ENCODE data around the gene COQ7. TPM values are rescaled to one million over a fixed set of nuclear protein-coding genes. Genes with fewer than 3 reads are reported as not detected.

The COQ7 gene
- total RNA-seq, 1 donor from 2014 or later: 16.5 TPM

- intact Hi-C loops (cut with micrococcal nuclease): no loop called here
These were observed 43.3 kb downstream of the COQ7 start for GRCh38 chr16:19110537-19111360.

GRCh38 chr16:19112099-19112407 lies 44.6 kb downstream of the COQ7 start:
- intact Hi-C loops (cut with micrococcal nuclease): no loop called here

GRCh38 chr16:19113577-19114358 lies 46.4 kb downstream of the COQ7 start, which contains the start of gene ITPRIPL2:
Gene ITPRIPL2 (plus strand): TSS chr16:19113964. CDS start chr16:19114462, 498 bp downstream.
- intact Hi-C loops (cut with micrococcal nuclease): loop anchor here (1.0 kb wide), 1 partner anchor 45 kb away; no protein-coding TSS in a partner anchor

GRCh38 chr16:19114359-19115147 lies 47.1 kb downstream of the COQ7 start:
- intact Hi-C loops (cut with micrococcal nuclease): loop anchor here (1.0 kb wide), 1 partner anchor 46 kb away; no protein-coding TSS in a partner anchor

- intact Hi-C loops (cut with micrococcal nuclease): loop anchor here (2.0 kb wide), 1 partner anchor 409 kb away; no protein-coding TSS in a partner anchor
These were observed 48.0 kb downstream of the COQ7 start for GRCh38 chr16:19115148-19116021.

- intact Hi-C loops (cut with micrococcal nuclease): loop anchor here (1.0 to 2.0 kb wide), 2 partner anchors 10 to 408 kb away; no protein-coding TSS in a partner anchor
These were observed 49.5 kb downstream of the COQ7 start for GRCh38 chr16:19116711-19117449.

- intact Hi-C loops (cut with micrococcal nuclease): no loop called here
These were observed 51.6 kb downstream of the COQ7 start for GRCh38 chr16:19118938-19119431.

- intact Hi-C loops (cut with micrococcal nuclease): no loop called here
These were observed 52.1 kb downstream of the COQ7 start for GRCh38 chr16:19119564-19119963.

- intact Hi-C loops (cut with micrococcal nuclease): no loop called here
These were observed 56.2 kb downstream of the COQ7 start for GRCh38 chr16:19123535-19124178.

- intact Hi-C loops (cut with micrococcal nuclease): no loop called here
These were observed 58.9 kb downstream of the COQ7 start for GRCh38 chr16:19126300-19126699.

- intact Hi-C loops (cut with micrococcal nuclease): loop anchor here (1.0 kb wide), 1 partner anchor 10 kb away; no protein-coding TSS in a partner anchor
These were observed 59.8 kb downstream of the COQ7 start for GRCh38 chr16:19127205-19127604.

- intact Hi-C loops (cut with micrococcal nuclease): loop anchor here (1.0 kb wide), 1 partner anchor 10 kb away; no protein-coding TSS in a partner anchor
These were observed 60.3 kb downstream of the COQ7 start for GRCh38 chr16:19127674-19128131.

- intact Hi-C loops (cut with micrococcal nuclease): no loop called here
These were observed 61.2 kb downstream of the COQ7 start for GRCh38 chr16:19128454-19129200.

Other genes starting within 250 kb of the COQ7 start
- gene SMG1, start 141.2 kb upstream of the COQ7 start, total RNA-seq: 143 and 146 TPM in 2 replicates
- gene TMC7, start 83.7 kb upstream of the COQ7 start, total RNA-seq: 0.05 and 0.09 TPM in 2 replicates
- 14.0 and 15.7 TPM in 2 replicates for gene ITPRIPL2, start 46.4 kb downstream of the COQ7 start, total RNA-seq
- gene SYT17, start 100.6 kb downstream of the COQ7 start, total RNA-seq: not detected in 2 replicates
- gene CLEC19A, start 218.1 kb downstream of the COQ7 start, total RNA-seq: not detected in 2 replicates

Data from T-helper 2 cell treated with Interferon-gamma antibody and Interleukin-4, amounts not matched to agents 100 ng/mL and 5 ng/mL, for 36 hours (primary cell).